ENCODE results near the gene IFRD2. TPM values are rescaled to one million over a fixed set of nuclear protein-coding genes. Genes with fewer than 3 reads are reported as not detected.

Gene IFRD2
- total and polyA plus RNA-seq, 9 of the 15 experiments (the other 6 are each of a cell fraction or from before 2014, with no cell fraction given), result 30.5 to 115 (median 52.8) TPM

GRCh38 chr3:50337175-50337861 lies 45.1 kb upstream of the IFRD2 start (continued):
- peak; percentile 93 for TF ChIP-seq JUND (IDR thresholded peaks at IDR 0.05; ENCODE audit: borderline replicate concordance, low read depth, low read length)
- peak; percentile 86; the same call in 1 of the 3 replicates for TF ChIP-seq JUND (tag; IDR thresholded peaks at IDR 0.05; ENCODE audit: borderline replicate concordance, low read depth, low read length)
- peak; percentile 17; the same call in 1 of the 2 replicates for TF ChIP-seq EP300 (IDR thresholded peaks at IDR 0.05; ENCODE audit: low read length)
- TF ChIP-seq MXI1 (IDR thresholded peaks at IDR 0.05; ENCODE audit: low read depth, low read length), result 0 out of 2 replicates have a peak, but pooled peaks have one; percentile 31
- TF ChIP-seq, protein P1, sequence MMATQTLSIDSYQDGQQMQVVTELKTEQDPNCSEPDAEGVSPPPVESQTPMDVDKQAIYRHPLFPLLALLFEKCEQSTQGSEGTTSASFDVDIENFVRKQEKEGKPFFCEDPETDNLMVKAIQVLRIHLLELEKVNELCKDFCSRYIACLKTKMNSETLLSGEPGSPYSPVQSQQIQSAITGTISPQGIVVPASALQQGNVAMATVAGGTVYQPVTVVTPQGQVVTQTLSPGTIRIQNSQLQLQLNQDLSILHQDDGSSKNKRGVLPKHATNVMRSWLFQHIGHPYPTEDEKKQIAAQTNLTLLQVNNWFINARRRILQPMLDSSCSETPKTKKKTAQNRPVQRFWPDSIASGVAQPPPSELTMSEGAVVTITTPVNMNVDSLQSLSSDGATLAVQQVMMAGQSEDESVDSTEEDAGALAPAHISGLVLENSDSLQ (IDR thresholded peaks at IDR 0.05), result peak; percentile 32; the same call in 1 of the 2 replicates
- TF ChIP-seq E2F3 (CRISPR knock-in tag; IDR thresholded peaks at IDR 0.05), result no peak
- TF ChIP-seq MGA (IDR thresholded peaks at IDR 0.05), result peak; percentile 82
- TF ChIP-seq RFX1 (IDR thresholded peaks at IDR 0.05), result no peak
- no peak for TF ChIP-seq KAT8 (IDR thresholded peaks at IDR 0.05; ENCODE audit: low read depth)
- no peak for TF ChIP-seq ZNF134 (CRISPR knock-in tag; conservative IDR thresholded peaks at IDR 0.05)
- TF ChIP-seq, protein P2, sequence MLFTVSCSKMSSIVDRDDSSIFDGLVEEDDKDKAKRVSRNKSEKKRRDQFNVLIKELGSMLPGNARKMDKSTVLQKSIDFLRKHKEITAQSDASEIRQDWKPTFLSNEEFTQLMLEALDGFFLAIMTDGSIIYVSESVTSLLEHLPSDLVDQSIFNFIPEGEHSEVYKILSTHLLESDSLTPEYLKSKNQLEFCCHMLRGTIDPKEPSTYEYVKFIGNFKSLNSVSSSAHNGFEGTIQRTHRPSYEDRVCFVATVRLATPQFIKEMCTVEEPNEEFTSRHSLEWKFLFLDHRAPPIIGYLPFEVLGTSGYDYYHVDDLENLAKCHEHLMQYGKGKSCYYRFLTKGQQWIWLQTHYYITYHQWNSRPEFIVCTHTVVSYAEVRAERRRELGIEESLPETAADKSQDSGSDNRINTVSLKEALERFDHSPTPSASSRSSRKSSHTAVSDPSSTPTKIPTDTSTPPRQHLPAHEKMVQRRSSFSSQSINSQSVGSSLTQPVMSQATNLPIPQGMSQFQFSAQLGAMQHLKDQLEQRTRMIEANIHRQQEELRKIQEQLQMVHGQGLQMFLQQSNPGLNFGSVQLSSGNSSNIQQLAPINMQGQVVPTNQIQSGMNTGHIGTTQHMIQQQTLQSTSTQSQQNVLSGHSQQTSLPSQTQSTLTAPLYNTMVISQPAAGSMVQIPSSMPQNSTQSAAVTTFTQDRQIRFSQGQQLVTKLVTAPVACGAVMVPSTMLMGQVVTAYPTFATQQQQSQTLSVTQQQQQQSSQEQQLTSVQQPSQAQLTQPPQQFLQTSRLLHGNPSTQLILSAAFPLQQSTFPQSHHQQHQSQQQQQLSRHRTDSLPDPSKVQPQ (CRISPR knock-in tag; IDR thresholded peaks at IDR 0.05; ENCODE audit: borderline replicate concordance), result no peak
- no peak for TF ChIP-seq ZNF699 (CRISPR knock-in tag; IDR thresholded peaks at IDR 0.05; ENCODE audit: insufficient replicate concordance)
